Liver (tissue), 9 donors: ENCODE data around the gene ZNF18. TPM values are rescaled to one million over a fixed set of nuclear protein-coding genes. Genes with fewer than 3 reads are reported as not detected.

Source experiments
- DNase-seq: peaks from one replicate; pipeline ENCODE4 v3.0.0-alpha.2; 2017; ENCODE audit warnings: low spot score
- H3K27ac ChIP-seq, 2 donors: one replicate each; pipeline ENCODE4 v1.7.0; 2013; ENCODE audit warnings: inconsistent platforms in 2 of 2, low read length in 2 of 2, control low read depth in 1 of 2, low read depth in 1 of 2, mild to moderate bottlenecking in 1 of 2
- H3K27me3 ChIP-seq, 4 donors: one replicate each; pipeline versions ENCODE4 v1.6.1 to v1.7.0; 2013; ENCODE audit warnings: low read length in 3 of 4, inconsistent platforms in 1 of 4, mild to moderate bottlenecking in 1 of 4, moderate library complexity in 1 of 4; ENCODE audit not compliant: control insufficient read depth in 4 of 4, insufficient read depth in 4 of 4
- H3K36me3 ChIP-seq, 4 donors: one replicate each; pipeline versions ENCODE4 v1.6.1 to v1.7.0; 2013; ENCODE audit warnings: low read length in 3 of 4, mild to moderate bottlenecking in 3 of 4, low read depth in 1 of 4, moderate library complexity in 1 of 4; ENCODE audit not compliant: control insufficient read depth in 4 of 4, insufficient read depth in 3 of 4
- H3K4me1 ChIP-seq, 4 donors: one replicate each; pipeline versions ENCODE4 v1.6.1 to v1.7.0; 2013; ENCODE audit warnings: low read length in 3 of 4, mild to moderate bottlenecking in 3 of 4, moderate library complexity in 1 of 4; ENCODE audit not compliant: control insufficient read depth in 4 of 4, insufficient read depth in 4 of 4
- H3K4me3 ChIP-seq, 3 donors: one replicate each; pipeline versions ENCODE4 v1.6.1 to v1.7.0; 2013; ENCODE audit warnings: low read length in 3 of 3, control low read depth in 1 of 3, low read depth in 1 of 3, mild to moderate bottlenecking in 1 of 3
- H3K9ac ChIP-seq, 2 donors: one replicate each; pipeline ENCODE4 v1.7.0; 2013; ENCODE audit warnings: low read length in 2 of 2, mild to moderate bottlenecking in 2 of 2, moderate library complexity in 2 of 2, control low read depth in 1 of 2, low read depth in 1 of 2
- H3K9me3 ChIP-seq, 4 donors: one replicate each; pipeline versions ENCODE4 v1.6.1 to v1.7.0; 2013; ENCODE audit warnings: low read length in 3 of 4; ENCODE audit not compliant: control insufficient read depth in 4 of 4
- ATF3 ChIP-seq: IDR thresholded peaks from 2 replicates; pipeline ENCODE4 v1.6.1; 2016; ENCODE audit warnings: antibody characterized with exemption
- CTCF ChIP-seq: fragments of 150-350 bp; IDR thresholded peaks from 2 replicates; pipeline ENCODE4 v1.5.1; 2017; ENCODE audit warnings: improper control_type of control experiment, low read depth, low read length; ENCODE audit not compliant: missing input control
- EGR1 ChIP-seq, 2 donors: IDR thresholded peaks; 2 replicates each; pipeline ENCODE4 v1.6.1; 2016 to 2018; ENCODE audit warnings: antibody characterized with exemption in 2 of 2, low read depth in 2 of 2
- FOXA1 ChIP-seq: IDR thresholded peaks from 2 replicates; pipeline ENCODE4 v1.6.1; 2016; ENCODE audit warnings: antibody characterized with exemption
- FOXA2 ChIP-seq: IDR thresholded peaks from 2 replicates; pipeline ENCODE4 v1.6.1; 2016; ENCODE audit warnings: antibody characterized with exemption
- HNF4A ChIP-seq, 2 donors: conservative IDR thresholded peaks; 2 replicates each; pipeline ENCODE4 v1.6.1; 2016; ENCODE audit warnings: antibody characterized with exemption in 2 of 2, mild to moderate bottlenecking in 2 of 2
- HNF4G ChIP-seq: IDR thresholded peaks from 2 replicates; pipeline ENCODE4 v1.6.1; 2016; ENCODE audit warnings: antibody characterized with exemption
- JUND ChIP-seq, 2 donors: IDR thresholded peaks; 2 replicates each; pipeline ENCODE4 v1.6.1; 2016; ENCODE audit warnings: antibody characterized with exemption in 2 of 2
- NR2F2 ChIP-seq: IDR thresholded peaks from 2 replicates; pipeline ENCODE4 v1.6.1; 2016; ENCODE audit warnings: antibody characterized with exemption
- RAD21 ChIP-seq, 2 donors: IDR thresholded peaks; 2 replicates each; pipeline ENCODE4 v1.6.1; 2016; ENCODE audit warnings: antibody characterized with exemption in 2 of 2, mild to moderate bottlenecking in 2 of 2
- REST ChIP-seq: IDR thresholded peaks from 2 replicates; pipeline ENCODE4 v1.6.1; 2016; ENCODE audit warnings: antibody characterized with exemption, mild to moderate bottlenecking
- SP1 ChIP-seq: IDR thresholded peaks from 2 replicates; pipeline ENCODE4 v1.6.1; 2018; ENCODE audit warnings: antibody characterized with exemption, mild to moderate bottlenecking
- TAF1 ChIP-seq: conservative IDR thresholded peaks from 2 replicates; pipeline ENCODE4 v1.6.1; 2016; ENCODE audit warnings: antibody characterized with exemption, mild to moderate bottlenecking
- ZBTB33 ChIP-seq: IDR thresholded peaks from 2 replicates; pipeline ENCODE4 v1.6.1; 2016; ENCODE audit warnings: antibody characterized with exemption
- WGBS: extraction: QIAGEN DNeasy Blood & Tissue Kit; methylation state at CpG from one replicate; pipeline ENCODE4 v1.1.7; 2013; 5-methylcytosine and 5-hydroxymethylcytosine counted together
- polyA plus RNA-seq, 2 donors: library from polyadenylated mRNA; stranded (reverse) in 1 of 2; unstranded in 1 of 2; fragments of 200-250 nt in 1 of 2; fragments of >200 nt in 1 of 2; fragmentation: Nextera tagmentation in 1 of 2; extraction: Ambion mirVana in 1 of 2; gene quantifications; one replicate each; pipeline versions ENCODE4 v1.2.1 to v1.2.3, GENCODE V29; 2013 to 2015
- total RNA-seq, 2 donors: library from RNA; depleted of rRNA; stranded (reverse); fragments of >200 nt; gene quantifications; one replicate each; pipeline ENCODE4 v1.2.3, GENCODE V29; 2014
- donor health status: healthy.
- donor health status: healthy.
- donor health status: healthy.
- donor health status: healthy.
- donor health status: healthy.

ZNF18 gene
- total and polyA plus RNA-seq, 4 donors: 2.1 to 4.5 (median 3.5) TPM

GRCh38 chr17:12024327-12024726, 27.1 kb upstream of the ZNF18 start (continued):
- TF ChIP-seq ATF3 (no peak), SP1 (no peak), TAF1 (no peak), HNF4A (conservative IDR thresholded peaks at IDR 0.05) (no peak), EGR1 (IDR thresholded peaks at IDR 0.05; ENCODE audit: low read depth in 2 of 2) (no peak), FOXA1 (no peak), ZBTB33 (no peak), HNF4G (no peak)

- Histone ChIP-seq H3K36me3 (no peaks in the 10 kb centered on the region), H3K9ac (peak overlapping the region; percentile 2 to 77), H3K4me1 (peaks cover 6 to 37% (median 24%) of the 10 kb centered on the region in 4 donors), H3K27ac (no peak overlapping the region), H3K4me3 (no peak overlapping the region), H3K27me3 (no peaks in the 10 kb centered on the region), H3K9me3 (no peaks in the 10 kb centered on the region)
- TF ChIP-seq RAD21 (IDR thresholded peaks at IDR 0.05) (no peak), FOXA1 (no peak), HNF4A (conservative IDR thresholded peaks at IDR 0.05) (no peak), ATF3 (no peak)
- no peak for DNase-seq
- 87% methylated on average over 2 of the region's 2 CpGs for WGBS
Observed at GRCh38 chr17:12022310-12022709, 25.0 kb upstream of the ZNF18 start.

GRCh38 chr17:12021623-12022140, 24.4 kb upstream of the ZNF18 start:
- H3K9ac ChIP-seq: peak overlapping the region; percentile 2 to 77
- peaks cover 6 to 37% (median 24%) of the 10 kb centered on the region in 4 donors for H3K4me1 ChIP-seq
- no peaks in the 10 kb centered on the region for H3K36me3 ChIP-seq
- TF ChIP-seq NR2F2 (peak; percentile 28), CTCF (no peak), FOXA2 (no peak), REST (no peak), JUND (IDR thresholded peaks at IDR 0.05) (no peak), HNF4A (conservative IDR thresholded peaks at IDR 0.05) (no peak)
- 5% methylated on average over 3 of the region's 3 CpGs for WGBS
- no peaks in the 10 kb centered on the region for H3K9me3 ChIP-seq
- H3K4me3 ChIP-seq: peak overlapping the region; percentile 67 to 100 (median 69)
- peak overlapping the region; percentile 40 to 92 for H3K27ac ChIP-seq
- no peak for DNase-seq
- no peaks in the 10 kb centered on the region for H3K27me3 ChIP-seq
